CD14-positive monocyte (primary cell): ENCODE data around the gene SH3TC2. TPM values are rescaled to one million over a fixed set of nuclear protein-coding genes. Genes with fewer than 3 reads are reported as not detected.

Experiments used
- DNase-seq, 3 donors: peaks; one replicate each; pipeline ENCODE4 v3.0.0-alpha.2; 2011 to 2022
- H2AFZ ChIP-seq: 2 replicates; pipeline ENCODE4 v1.6.0; 2012; ENCODE audit warnings: mild to moderate bottlenecking, low read depth, low read length, inconsistent platforms; ENCODE audit not compliant: insufficient read depth, poor library complexity, severe bottlenecking
- H3K27ac ChIP-seq, 2 donors: 1 replicate in 1 of 2; 2 replicates in 1 of 2; pipeline ENCODE4 v1.5.1; 2012 to 2013; ENCODE audit warnings: low read length in 2 of 2, control low read depth in 1 of 2, inconsistent platforms in 1 of 2, low read depth in 1 of 2, mild to moderate bottlenecking in 1 of 2
- H3K27me3 ChIP-seq, 2 donors: one replicate each; pipeline versions ENCODE4 v1.6.0 to v1.6.1; 2011 to 2013; ENCODE audit warnings: low read length in 2 of 2; ENCODE audit not compliant: control insufficient read depth in 2 of 2, insufficient read depth in 2 of 2
- H3K36me3 ChIP-seq, 2 donors: replicated peaks in 1 of 2; 1 replicate in 1 of 2; 2 replicates in 1 of 2; pipeline versions ENCODE4 v1.5.1 to v1.6.1; 2012 to 2013; ENCODE audit warnings: low read length in 2 of 2, control low read depth in 1 of 2, inconsistent platforms in 1 of 2, mild to moderate bottlenecking in 1 of 2; ENCODE audit not compliant: insufficient read depth in 2 of 2, control insufficient read depth in 1 of 2
- H3K4me1 ChIP-seq, 2 donors: 1 replicate in 1 of 2; 2 replicates in 1 of 2; pipeline versions ENCODE4 v1.5.1 to v1.6.1; 2012 to 2013; ENCODE audit warnings: low read length in 2 of 2, control low read depth in 1 of 2, inconsistent platforms in 1 of 2, mild to moderate bottlenecking in 1 of 2, moderate library complexity in 1 of 2; ENCODE audit not compliant: insufficient read depth in 2 of 2, control insufficient read depth in 1 of 2
- H3K4me2 ChIP-seq: replicated peaks from 2 replicates; pipeline ENCODE3; 2012; ENCODE audit warnings: low read length, moderate library complexity, mild to moderate bottlenecking; ENCODE audit not compliant: poor library complexity, severe bottlenecking; ENCODE audit errors: extremely low read depth
- H3K4me3 ChIP-seq, 3 experiments: fragments of 200-600 bp in 1 of 3; sonication (generic) in 1 of 3; replicated peaks in 1 of 3; 1 replicate in 2 of 3; 2 replicates in 1 of 3; pipeline ENCODE4 v1.5.1; 2011 to 2013; ENCODE audit warnings: low read length in 3 of 3, mild to moderate bottlenecking in 3 of 3, control low read depth in 2 of 3, low read depth in 2 of 3, inconsistent platforms in 1 of 3, moderate library complexity in 1 of 3
- H3K79me2 ChIP-seq: 2 replicates; pipeline ENCODE4 v1.6.0; 2012; ENCODE audit warnings: mild to moderate bottlenecking, control low read depth, inconsistent platforms, low read length, moderate library complexity; ENCODE audit not compliant: insufficient read depth
- H3K9ac ChIP-seq: 2 replicates; pipeline ENCODE4 v1.6.0; 2017; ENCODE audit warnings: low read length, mild to moderate bottlenecking; ENCODE audit not compliant: insufficient read depth, poor library complexity, severe bottlenecking
- H3K9me3 ChIP-seq, 2 donors: replicated peaks in 1 of 2; 1 replicate in 1 of 2; 2 replicates in 1 of 2; pipeline versions ENCODE4 v1.5.1 to v1.6.1; 2012 to 2013; ENCODE audit warnings: low read length in 2 of 2, control low read depth in 1 of 2; ENCODE audit not compliant: control insufficient read depth in 1 of 2, insufficient read depth in 1 of 2
- H4K20me1 ChIP-seq: 2 replicates; pipeline ENCODE4 v1.6.0; 2012; ENCODE audit warnings: mild to moderate bottlenecking, low read length, control low read depth, moderate library complexity; ENCODE audit not compliant: insufficient read depth
- H3K27ac Mint-ChIP-seq, 7 donors: one replicate each; pipeline ENCODE4 v1.8.0; 2020; ENCODE audit warnings: mild to moderate bottlenecking in 7 of 7, mixed read lengths in 7 of 7, moderate library complexity in 6 of 7, inconsistent platforms in 2 of 7
- H3K27me3 Mint-ChIP-seq, 3 donors: one replicate each; pipeline ENCODE4 v1.8.0; 2021 to 2022; ENCODE audit warnings: low read depth in 3 of 3, mild to moderate bottlenecking in 3 of 3, mixed read lengths in 3 of 3, moderate library complexity in 3 of 3, inconsistent platforms in 1 of 3
- H3K36me3 Mint-ChIP-seq, 2 donors: one replicate each; pipeline ENCODE4 v1.8.0; 2020; ENCODE audit warnings: mixed read lengths in 2 of 2, inconsistent platforms in 1 of 2, mild to moderate bottlenecking in 1 of 2
- H3K4me1 Mint-ChIP-seq: one replicate; pipeline ENCODE4 v1.8.0; 2020; ENCODE audit warnings: mild to moderate bottlenecking, mixed read lengths
- H3K4me3 Mint-ChIP-seq, 2 donors: one replicate each; pipeline ENCODE4 v1.8.0; 2020; ENCODE audit warnings: mild to moderate bottlenecking in 2 of 2, mixed read lengths in 2 of 2, moderate library complexity in 1 of 2
- H3K9me3 Mint-ChIP-seq, 7 donors: one replicate each; pipeline ENCODE4 v1.8.0; 2020 to 2022; ENCODE audit warnings: mixed read lengths in 7 of 7, mild to moderate bottlenecking in 6 of 7, moderate library complexity in 6 of 7, inconsistent platforms in 2 of 7
- CTCF ChIP-seq: fragments of 200-600 bp; IDR thresholded peaks from one replicate; pipeline ENCODE4 v1.8.0; 2022; ENCODE audit warnings: antibody characterized with exemption, mild to moderate bottlenecking
- WGBS: methylation state at CpG from one replicate; pipeline ENCODE4 v1.1.5; 2013; ENCODE audit warnings: missing lambda C conversion rate; ENCODE audit not compliant: insufficient coverage; 5-methylcytosine and 5-hydroxymethylcytosine counted together
- intact Hi-C, 2 donors: fragments of 100-400 bp; cut with micrococcal nuclease; formaldehyde crosslinking; loops; one replicate each; pipeline versions ENCODE4 v1.15.0 to v1.15.1; 2023
- polyA plus RNA-seq, 3 donors: library from polyadenylated mRNA; depleted of rRNA in 1 of 3; unstranded in 2 of 3; stranded (reverse) in 1 of 3; fragments of 300-500 nt in 2 of 3; fragments of >200 nt in 1 of 3; fragmentation: Illumina TruSeq in 2 of 3; gene quantifications; 1 replicate in 2 of 3; 2 replicates in 1 of 3; pipeline ENCODE4 v1.2.3, GENCODE V29; 2012 to 2021

SH3TC2 gene
- polyA plus RNA-seq, 3 donors: 0.01 to 0.30 (median 0.14) TPM

- H3K4me2 ChIP-seq: no peak overlapping the region
- H3K9me3 Mint-ChIP-seq: peaks cover 0 to 5% (median 0%) of the 10 kb centered on the region in 7 donors
- H3K9ac ChIP-seq: no peak overlapping the region
- peaks cover 0 to 2% of the 10 kb centered on the region in 2 donors for H3K36me3 Mint-ChIP-seq
- no peaks in the 10 kb centered on the region for H3K4me1 ChIP-seq
- no peaks in the 10 kb centered on the region for H3K9me3 ChIP-seq
- H3K4me3 Mint-ChIP-seq: no peak overlapping the region
- H3K36me3 ChIP-seq: no peaks in the 10 kb centered on the region
- no peaks in the 10 kb centered on the region for H3K27me3 Mint-ChIP-seq
- intact Hi-C loops: no loop called here
- H3K27ac ChIP-seq: no peak overlapping the region
- H3K4me1 Mint-ChIP-seq: no peaks in the 10 kb centered on the region
- H3K79me2 ChIP-seq: no peaks in the 10 kb centered on the region
- no peaks in the 10 kb centered on the region for H4K20me1 ChIP-seq
- DNase-seq: no peak
- no peak for TF ChIP-seq CTCF
- no peak overlapping the region for H3K4me3 ChIP-seq
- H3K27ac Mint-ChIP-seq: no peak overlapping the region
- H2AFZ ChIP-seq: no peak overlapping the region
- no peaks in the 10 kb centered on the region for H3K27me3 ChIP-seq
These were observed 37.9 kb downstream of the SH3TC2 start for GRCh38 chr5:149024943-149025342.

GRCh38 chr5:149024477-149024876 lies 38.4 kb downstream of the SH3TC2 start:
- H3K4me1 Mint-ChIP-seq: no peaks in the 10 kb centered on the region
- Histone ChIP-seq H4K20me1 (no peaks in the 10 kb centered on the region), H3K9ac (no peak overlapping the region), H3K4me1 (no peaks in the 10 kb centered on the region), H3K9me3 (no peaks in the 10 kb centered on the region), H3K27ac (no peak overlapping the region), H3K4me3 (no peak overlapping the region), H3K27me3 (no peaks in the 10 kb centered on the region), H3K4me2 (no peak overlapping the region), H3K79me2 (no peaks in the 10 kb centered on the region), H2AFZ (no peak overlapping the region), H3K36me3 (no peaks in the 10 kb centered on the region)
- H3K9me3 Mint-ChIP-seq: peaks cover 0 to 5% (median 0%) of the 10 kb centered on the region in 7 donors
- no peak overlapping the region for H3K27ac Mint-ChIP-seq
- intact Hi-C loops: no loop called here
- no CpG with 5 or more reads among the region's 1 CpG for WGBS
- DNase-seq: no peak
- H3K36me3 Mint-ChIP-seq: peaks cover 0 to 2% of the 10 kb centered on the region in 2 donors
- H3K4me3 Mint-ChIP-seq: no peak overlapping the region
- no peaks in the 10 kb centered on the region for H3K27me3 Mint-ChIP-seq
- TF ChIP-seq CTCF: no peak
